Adrenal gland (tissue), 12 donors: ENCODE data around the gene HDAC4. TPM values are rescaled to one million over a fixed set of nuclear protein-coding genes. Genes with fewer than 3 reads are reported as not detected.
A peak's percentile ranks its signal among the peaks of the same experiment; 100 is the strongest.

ENCODE experiments used
- DNase-seq, 7 donors: peaks; one replicate each; pipeline ENCODE4 v3.0.0-alpha.2; 2019 to 2020
- H3K27ac ChIP-seq, 5 donors: fragments of 200-600 bp; sonication (generic) in 4 of 5; 1 replicate in 3 of 5; 2 replicates in 2 of 5; pipeline versions ENCODE4 v1.5.1 to v1.8.0; 2016 to 2020; ENCODE audit warnings: mild to moderate bottlenecking in 1 of 5
- H3K27me3 ChIP-seq: fragments of 200-600 bp; 2 replicates; pipeline ENCODE4 v1.8.0; 2021
- H3K36me3 ChIP-seq, 2 donors: fragments of 200-600 bp; replicated peaks in 1 of 2; 1 replicate in 1 of 2; 2 replicates in 1 of 2; pipeline versions ENCODE4 v1.5.1 to v1.8.0; 2018 to 2022
- H3K4me1 ChIP-seq, 2 donors: fragments of 200-600 bp; replicated peaks in 1 of 2; 1 replicate in 1 of 2; 2 replicates in 1 of 2; pipeline versions ENCODE4 v1.5.1 to v1.8.0; 2018 to 2021
- H3K4me3 ChIP-seq, 4 donors: fragments of 200-600 bp; sonication (generic) in 3 of 4; one replicate each; pipeline ENCODE4 v1.5.1; 2016 to 2018
- H3K9me3 ChIP-seq, 3 donors: fragments of 200-600 bp; sonication (generic) in 1 of 3; replicated peaks in 1 of 3; 1 replicate in 2 of 3; 2 replicates in 1 of 3; pipeline versions ENCODE4 v1.5.1 to v1.8.0; 2016 to 2021
- POLR2A ChIP-seq, 2 donors: fragments of 450-650 bp; IDR thresholded peaks; one replicate each; pipeline ENCODE4 v1.6.1; 2017; ENCODE audit warnings: antibody characterized with exemption in 2 of 2, mild to moderate bottlenecking in 2 of 2, moderate library complexity in 1 of 2
- WGBS, 4 donors: extraction: QIAGEN DNeasy Blood & Tissue Kit in 2 of 4; methylation state at CpG; one replicate each; pipeline versions ENCODE4 v1.1.5 to v1.1.7; 2013 to 2017; 5-methylcytosine and 5-hydroxymethylcytosine counted together
- intact Hi-C, 2 donors: fragments of 100-400 bp; cut with DNase I; formaldehyde crosslinking; loops; one replicate each; pipeline versions ENCODE4 v1.14.1 to v1.15.0; 2022 to 2023
- polyA plus RNA-seq, 3 donors: library from polyadenylated mRNA; stranded (reverse); fragments of 200-250 nt in 2 of 3; fragments of 350-450 nt in 1 of 3; fragmentation: Illumina TruSeq in 1 of 3; extraction: RNeasy Lipid Tissue Mini Kit (QIAGEN cat#74804) in 1 of 3; gene quantifications; one replicate each; pipeline ENCODE4 v1.2.3, GENCODE V29; 2013 to 2014
- total RNA-seq, 9 donors: library from RNA; depleted of rRNA in 4 of 9; stranded (reverse); fragments of >200 nt in 4 of 9; fragments of 120-200 nt in 1 of 9; fragmentation: NEBNext Ultra II Directional in 1 of 9; extraction: Animal tissue kit (Norgen Biotek cat#: 25700) in 1 of 9; gene quantifications; one replicate each; pipeline versions ENCODE4 v1.1.0 to v1.2.4, GENCODE V29; 2013 to 2023
- TF ChIP-seq, protein P1 (sequence below), 6 experiments: fragments of 450-650 bp in 4 of 6; fragments of 200-600 bp in 2 of 6; sonication (generic) in 1 of 6; IDR thresholded peaks; 1 replicate in 5 of 6; 2 replicates in 1 of 6; pipeline versions ENCODE4 v1.5.1 to v1.8.0; 2016 to 2021; ENCODE audit warnings: antibody characterized with exemption in 6 of 6, mild to moderate bottlenecking in 2 of 6, moderate library complexity in 1 of 6
- donor health status: healthy with polysubstance abuse.
- donor health status: Bipolar disorder and iron deficiency.
- donor health status: DM: yes; HTN: yes; CAD: no.
- donor health status: DM: no; HTN: no; CAD: no.
- donor health status: DM: no; HTN: no; CAD: no.
- donor health status: DM: yes; HTN: yes; CAD: no.

Gene HDAC4
- total and polyA plus RNA-seq, 12 donors, result 8.3 to 88.9 (median 28.7) TPM

DNA sequence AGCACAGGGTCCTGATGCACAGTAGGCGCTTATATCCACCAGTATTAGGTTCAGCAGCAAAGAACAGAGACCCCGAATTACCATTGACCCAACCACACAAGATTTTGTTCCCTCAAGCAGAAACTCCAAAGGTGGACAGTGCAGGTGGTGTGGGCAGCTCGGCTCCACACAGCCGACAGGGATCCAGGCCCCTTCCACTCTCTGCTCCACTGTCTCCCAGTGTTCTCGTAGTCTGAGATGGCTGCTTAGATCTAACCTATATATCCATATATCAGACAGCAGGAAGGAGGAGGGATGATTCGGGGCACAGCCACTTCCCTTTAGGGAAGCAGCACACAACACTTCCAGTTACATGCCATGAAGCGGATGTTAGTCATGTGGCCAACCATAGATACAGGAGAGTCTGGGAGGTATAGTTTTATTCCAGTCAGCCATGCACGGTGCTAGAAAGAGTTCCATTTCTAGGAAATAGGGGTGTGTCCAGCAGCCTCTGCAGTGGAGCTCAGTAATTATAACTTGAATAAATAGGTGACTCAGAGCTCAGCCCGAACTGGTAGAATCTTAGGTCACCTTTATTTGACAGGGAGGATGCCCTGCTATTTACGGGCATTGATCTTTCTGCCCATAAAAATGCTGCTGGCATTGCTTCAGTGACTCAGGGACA is 394.1 kb downstream of the HDAC4 start:
- TF ChIP-seq POLR2A (IDR thresholded peaks at IDR 0.05), result no peak
- TF ChIP-seq, protein P1, sequence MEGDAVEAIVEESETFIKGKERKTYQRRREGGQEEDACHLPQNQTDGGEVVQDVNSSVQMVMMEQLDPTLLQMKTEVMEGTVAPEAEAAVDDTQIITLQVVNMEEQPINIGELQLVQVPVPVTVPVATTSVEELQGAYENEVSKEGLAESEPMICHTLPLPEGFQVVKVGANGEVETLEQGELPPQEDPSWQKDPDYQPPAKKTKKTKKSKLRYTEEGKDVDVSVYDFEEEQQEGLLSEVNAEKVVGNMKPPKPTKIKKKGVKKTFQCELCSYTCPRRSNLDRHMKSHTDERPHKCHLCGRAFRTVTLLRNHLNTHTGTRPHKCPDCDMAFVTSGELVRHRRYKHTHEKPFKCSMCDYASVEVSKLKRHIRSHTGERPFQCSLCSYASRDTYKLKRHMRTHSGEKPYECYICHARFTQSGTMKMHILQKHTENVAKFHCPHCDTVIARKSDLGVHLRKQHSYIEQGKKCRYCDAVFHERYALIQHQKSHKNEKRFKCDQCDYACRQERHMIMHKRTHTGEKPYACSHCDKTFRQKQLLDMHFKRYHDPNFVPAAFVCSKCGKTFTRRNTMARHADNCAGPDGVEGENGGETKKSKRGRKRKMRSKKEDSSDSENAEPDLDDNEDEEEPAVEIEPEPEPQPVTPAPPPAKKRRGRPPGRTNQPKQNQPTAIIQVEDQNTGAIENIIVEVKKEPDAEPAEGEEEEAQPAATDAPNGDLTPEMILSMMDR (IDR thresholded peaks at IDR 0.05), result no peak
- Histone ChIP-seq H3K27ac (no peak overlapping the region), H3K27me3 (no peaks in the 10 kb centered on the region), H3K4me3 (no peak overlapping the region), H3K36me3 (no peaks in the 10 kb centered on the region), H3K4me1 (no peaks in the 10 kb centered on the region), H3K9me3 (no peaks in the 10 kb centered on the region)
- 86 to 89% (median 87%) methylated on average over 7 to 10 of the region's 10 CpGs for WGBS, 4 donors
- intact Hi-C loops, result no loop called here
- no peak for DNase-seq

DNA sequence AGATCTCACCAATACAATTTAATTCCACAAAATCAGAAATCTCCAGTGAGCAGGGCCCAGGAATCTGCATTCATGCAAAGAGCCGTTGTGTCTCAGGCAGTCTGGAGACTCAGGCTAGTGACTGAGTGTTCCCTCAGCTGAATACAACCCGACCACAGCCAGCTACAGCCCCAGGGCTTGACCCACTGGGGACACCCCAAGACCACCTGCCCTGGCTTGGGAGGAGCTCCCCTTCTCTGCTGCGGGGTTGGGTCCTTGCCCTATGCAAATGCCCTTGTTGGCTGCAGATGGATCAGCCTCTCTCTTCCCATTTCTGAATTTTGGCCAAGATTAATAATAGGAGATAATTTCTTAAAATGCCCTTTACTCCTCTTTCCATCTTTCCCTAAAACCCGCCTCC is 395.2 kb downstream of the HDAC4 start:
- DNase-seq, result no peak
- intact Hi-C loops, result no loop called here
- TF ChIP-seq POLR2A (IDR thresholded peaks at IDR 0.05), result no peak
- TF ChIP-seq, protein P1 (IDR thresholded peaks at IDR 0.05), result no peak
- Histone ChIP-seq H3K4me3 (no peak overlapping the region), H3K36me3 (no peaks in the 10 kb centered on the region), H3K27ac (no peak overlapping the region), H3K9me3 (no peaks in the 10 kb centered on the region), H3K27me3 (no peaks in the 10 kb centered on the region), H3K4me1 (no peaks in the 10 kb centered on the region)
- WGBS, 4 donors, result 71 to 79% (median 77%) methylated on average over 3 to 4 of the region's 4 CpGs

DNA sequence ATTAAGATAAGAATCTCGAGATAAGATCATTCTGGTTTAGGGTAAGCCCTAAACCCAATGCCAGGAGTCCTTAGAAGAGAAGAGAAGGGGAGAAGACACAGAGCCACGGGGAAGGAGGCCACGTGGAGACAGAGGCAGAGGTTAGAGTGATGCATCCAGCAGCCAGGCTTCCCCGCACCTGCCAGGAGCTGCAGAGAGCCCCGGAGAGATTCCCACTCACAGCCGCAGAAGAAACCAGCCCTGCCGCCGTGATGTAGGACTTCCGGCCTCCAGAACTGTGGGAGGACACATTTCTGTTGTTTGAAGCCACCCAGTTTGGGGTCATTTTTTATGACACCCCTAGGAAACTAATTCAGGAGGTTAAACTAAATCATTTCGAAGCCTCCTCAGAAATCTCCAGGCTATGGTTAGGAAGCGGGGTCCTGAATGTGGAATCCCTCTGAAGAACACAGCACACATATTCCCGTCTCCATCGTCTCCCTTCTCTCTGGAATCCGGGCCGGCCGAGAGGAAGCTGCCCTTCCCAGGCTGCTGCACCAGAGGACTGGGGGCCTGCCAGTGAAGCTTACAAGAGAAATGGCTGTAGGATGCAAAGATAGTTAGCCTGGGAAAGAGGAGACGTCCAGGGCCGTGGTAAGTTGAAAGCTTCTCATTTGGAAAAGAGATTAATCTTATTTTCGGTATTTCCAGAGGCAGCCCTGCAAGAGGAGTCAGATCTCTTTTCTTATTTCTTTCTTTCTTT is 396.4 kb downstream of the HDAC4 start:
- WGBS, 4 donors, result 74 to 80% (median 78%) methylated on average over 19 of the region's 19 CpGs
- DNase-seq, result no peak
- Histone ChIP-seq H3K27me3 (no peaks in the 10 kb centered on the region), H3K4me1 (no peaks in the 10 kb centered on the region), H3K9me3 (no peaks in the 10 kb centered on the region), H3K27ac (no peak overlapping the region), H3K36me3 (no peaks in the 10 kb centered on the region), H3K4me3 (no peak overlapping the region)
- TF ChIP-seq POLR2A (IDR thresholded peaks at IDR 0.05), result no peak
- TF ChIP-seq, protein P1 (IDR thresholded peaks at IDR 0.05), result no peak
- intact Hi-C loops, result no loop called here

DNA sequence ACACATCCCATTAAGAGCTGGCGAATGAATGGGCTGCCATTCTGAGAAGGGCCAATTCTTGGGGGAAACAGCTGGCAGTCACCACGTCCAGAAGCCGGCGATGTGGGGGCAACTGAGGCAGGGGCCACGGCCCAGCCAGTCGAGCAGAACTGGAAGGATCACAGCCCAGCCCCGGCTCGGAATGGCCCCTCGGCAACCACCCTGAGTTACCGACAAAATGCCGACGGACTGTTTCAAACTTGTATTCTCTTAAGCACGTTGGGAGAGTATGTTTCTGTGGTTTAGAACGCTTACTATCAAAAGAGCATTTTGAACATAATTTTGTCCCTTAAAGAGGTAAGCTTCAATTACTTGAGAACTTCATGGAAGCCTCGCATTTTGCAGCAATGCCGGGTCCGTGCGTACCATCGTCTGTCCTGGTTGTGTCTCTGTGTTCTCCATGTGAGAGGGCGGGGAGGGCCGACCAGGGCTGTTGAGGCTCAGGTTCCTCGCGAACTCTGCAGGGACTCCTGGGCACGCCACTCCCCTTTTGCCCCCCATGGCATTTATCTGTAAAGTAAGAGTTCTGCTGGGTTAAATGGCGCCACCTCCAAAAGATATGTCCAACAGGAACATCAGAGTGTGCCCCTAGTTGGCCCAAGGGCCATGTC is 397.1 kb downstream of the HDAC4 start:
- DNase-seq, result no peak
- 77 to 86% (median 83%) methylated on average over 24 to 25 of the region's 25 CpGs for WGBS, 4 donors
- TF ChIP-seq, protein P1 (IDR thresholded peaks at IDR 0.05), result no peak
- TF ChIP-seq POLR2A (IDR thresholded peaks at IDR 0.05), result no peak
- no peaks in the 10 kb centered on the region for H3K9me3 ChIP-seq
- peak overlapping the region in 2 of 5 donors; percentile 74 to 88 for H3K27ac ChIP-seq
- no peak overlapping the region for H3K4me3 ChIP-seq
- H3K36me3 ChIP-seq, result no peaks in the 10 kb centered on the region
- intact Hi-C loops, result no loop called here
- no peaks in the 10 kb centered on the region for H3K4me1 ChIP-seq
- H3K27me3 ChIP-seq, result no peaks in the 10 kb centered on the region
